ENCODE data around the gene ZC3H12D.
"Not testable (repeated sequence)": the region's sequence is repeated elsewhere in the genome, so short reads cannot be mapped to it uniquely, and the experiment has no call there.

ZC3H12D gene

GRCh38 chr6:149457316-149457884 is 27.4 kb downstream of the ZC3H12D start:
- DNase-seq, result no peak

- DNase-seq, result no peak
Measured at GRCh38 chr6:149456311-149457021, 28.3 kb downstream of the ZC3H12D start.

- no peak for DNase-seq
Measured at GRCh38 chr6:149455031-149455732, 29.6 kb downstream of the ZC3H12D start.

- DNase-seq, result peak; percentile 70
Measured at GRCh38 chr6:149454346-149454848, 30.4 kb downstream of the ZC3H12D start.

GRCh38 chr6:149453597-149454345 is 31.0 kb downstream of the ZC3H12D start:
- DNase-seq, result no peak

GRCh38 chr6:149452037-149452939 is 32.5 kb downstream of the ZC3H12D start:
- no peak for DNase-seq

GRCh38 chr6:149451376-149452036 is 33.3 kb downstream of the ZC3H12D start:
- DNase-seq, result peak; percentile 62

GRCh38 chr6:149450679-149451375 is 34.0 kb downstream of the ZC3H12D start:
- peak; percentile 48 for DNase-seq

- DNase-seq, result no peak
Measured at GRCh38 chr6:149449831-149450678, 34.8 kb downstream of the ZC3H12D start.

- no peak for DNase-seq
Measured at GRCh38 chr6:149448821-149449453, 35.9 kb downstream of the ZC3H12D start.

- no peak for DNase-seq
Measured at GRCh38 chr6:149446791-149447376, 37.9 kb downstream of the ZC3H12D start.

GRCh38 chr6:149445573-149445972 is 39.2 kb downstream of the ZC3H12D start:
- no peak for DNase-seq

GRCh38 chr6:149445095-149445466 is 39.7 kb downstream of the ZC3H12D start:
- DNase-seq, result no peak

- not testable (repeated sequence) for DNase-seq
Measured at GRCh38 chr6:149444360-149445094, 40.3 kb downstream of the ZC3H12D start.

- DNase-seq, result no peak
Measured at GRCh38 chr6:149443411-149444181, 41.2 kb downstream of the ZC3H12D start.

- no peak for DNase-seq
Measured at GRCh38 chr6:149441740-149442139, 43.1 kb downstream of the ZC3H12D start.

Data from hematopoietic multipotent progenitor cell treated with erythropoietin and hydrocortisone succinate and interleukin-3 and kit ligand, for 4 days (in vitro differentiated cells).